ENCODE measurements around the gene RGS12.

RGS12 gene

DNA sequence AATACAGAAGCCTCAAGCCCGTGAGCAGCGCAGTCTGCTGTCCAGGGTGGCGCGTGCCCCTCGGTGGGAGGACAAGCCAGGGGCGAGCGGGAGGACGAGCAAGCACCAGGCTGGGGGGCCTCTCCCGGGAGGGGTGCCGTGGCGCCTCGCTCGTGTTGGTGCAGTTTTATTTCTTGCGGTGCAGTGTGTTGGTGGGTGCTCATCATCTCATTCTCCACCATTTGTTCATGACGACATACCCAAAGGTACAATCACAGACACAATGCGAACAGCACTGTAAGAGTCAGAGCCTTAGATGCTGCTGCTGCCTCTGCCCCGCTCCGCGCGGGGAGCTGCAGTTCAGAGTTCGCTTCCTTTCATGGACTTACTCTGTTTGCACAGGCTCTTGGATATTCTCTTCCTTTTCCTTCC lies 30.3 kb downstream of the RGS12 start:
- H3K4me3 ChIP-seq (ENCODE audit: low read depth, low read length): no peak overlapping the region
- DNase-seq (ENCODE audit: low read depth): no peak
- no peak for TF ChIP-seq CTCF (IDR thresholded peaks at IDR 0.05; ENCODE audit: control insufficient read depth, extremely low read depth, insufficient read depth)

DNA sequence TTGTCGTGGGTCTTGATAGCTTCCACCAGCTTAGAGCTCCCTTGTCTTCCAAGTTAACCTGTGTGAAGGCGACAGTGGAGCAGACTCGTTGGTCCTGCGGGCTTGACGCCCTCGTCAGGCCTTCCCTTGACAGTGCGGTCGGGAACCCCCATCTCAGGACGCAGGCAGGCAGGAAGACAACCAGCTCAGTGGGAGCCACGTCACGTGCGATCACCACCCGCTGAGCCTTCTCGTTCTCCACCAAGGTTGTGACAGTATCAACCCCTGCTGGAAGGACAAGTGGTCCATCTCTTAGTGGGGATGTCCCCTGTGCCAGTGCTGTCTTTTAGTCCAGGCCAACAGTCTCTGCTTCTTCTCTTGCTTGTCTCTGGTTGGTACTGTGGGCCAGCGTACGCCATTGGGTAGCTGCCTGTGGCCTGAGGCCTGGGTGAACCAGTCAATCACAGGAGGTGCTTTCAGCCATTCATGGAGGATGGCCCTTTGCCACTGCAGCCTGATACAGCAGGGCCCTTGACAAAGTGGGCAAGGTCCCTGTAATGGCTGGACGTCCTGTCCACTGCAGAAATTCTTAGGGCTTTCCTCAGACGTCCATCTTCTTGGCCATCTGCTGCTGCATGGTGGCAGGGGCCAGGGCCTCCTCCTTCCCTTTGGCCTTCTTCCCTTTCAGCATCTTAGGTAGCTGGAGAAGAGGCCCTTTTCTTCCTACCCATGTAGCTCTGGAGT lies 31.4 kb downstream of the RGS12 start:
- H3K4me3 ChIP-seq (ENCODE audit: low read depth, low read length): no peak overlapping the region
- no peak for DNase-seq (ENCODE audit: low read depth)
- no peak for TF ChIP-seq CTCF (IDR thresholded peaks at IDR 0.05; ENCODE audit: control insufficient read depth, extremely low read depth, insufficient read depth)

GRCh38 chr4:3328814-3329663 lies 36.2 kb downstream of the RGS12 start:
- no peak for DNase-seq (ENCODE audit: low read depth)
- TF ChIP-seq CTCF (IDR thresholded peaks at IDR 0.05; ENCODE audit: control insufficient read depth, extremely low read depth, insufficient read depth): no peak
- no peak overlapping the region for H3K4me3 ChIP-seq (ENCODE audit: low read depth, low read length)

GRCh38 chr4:3329887-3330286 lies 37.1 kb downstream of the RGS12 start:
- DNase-seq (ENCODE audit: low read depth): no peak
- no peak overlapping the region for H3K4me3 ChIP-seq (ENCODE audit: low read depth, low read length)
- no peak for TF ChIP-seq CTCF (IDR thresholded peaks at IDR 0.05; ENCODE audit: control insufficient read depth, extremely low read depth, insufficient read depth)

GRCh38 chr4:3330707-3331106 lies 37.9 kb downstream of the RGS12 start:
- no peak for TF ChIP-seq CTCF (IDR thresholded peaks at IDR 0.05; ENCODE audit: control insufficient read depth, extremely low read depth, insufficient read depth)
- DNase-seq (ENCODE audit: low read depth): no peak
- no peak overlapping the region for H3K4me3 ChIP-seq (ENCODE audit: low read depth, low read length)

DNA sequence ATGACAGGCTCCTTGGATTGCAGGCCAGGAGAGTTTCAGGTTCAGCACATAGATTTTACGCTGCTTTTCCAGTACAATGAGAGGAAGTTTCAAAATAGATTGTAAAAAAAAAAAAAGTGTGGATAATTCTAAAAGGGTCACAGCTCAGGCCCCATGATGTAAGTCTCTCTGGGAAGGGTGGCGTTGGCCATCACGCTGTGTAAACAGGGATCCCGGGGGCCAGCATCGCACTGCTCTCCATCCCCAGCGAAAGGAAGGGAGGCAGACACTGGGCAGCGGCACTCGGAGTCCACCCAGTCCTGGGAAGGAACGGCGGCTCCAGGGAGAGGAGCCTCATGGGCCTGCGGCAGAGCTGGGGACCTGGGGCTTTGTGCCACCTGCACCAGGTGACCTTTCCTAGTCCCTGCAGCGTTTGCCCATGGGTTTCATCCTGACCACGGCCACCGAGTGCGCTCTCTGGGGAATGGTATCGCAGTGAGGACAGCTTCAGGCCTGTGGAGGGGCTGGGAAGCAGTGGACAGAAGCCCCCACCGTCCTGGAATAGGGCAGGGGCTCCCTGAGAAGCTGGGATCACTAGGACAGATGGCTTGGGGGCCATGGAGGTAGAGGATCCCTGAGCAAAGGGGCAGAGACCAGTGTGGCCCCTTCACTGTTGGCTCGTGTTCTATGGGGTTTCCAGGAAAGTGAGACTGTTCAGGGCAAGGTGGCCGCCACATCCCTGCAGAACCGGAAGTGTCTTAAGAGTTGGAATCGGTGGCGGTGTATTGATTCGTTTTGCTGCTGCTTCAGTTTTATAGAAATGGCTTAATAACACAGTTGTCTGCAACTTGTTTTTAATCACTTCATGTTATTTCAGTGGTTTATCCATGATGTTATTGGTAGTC lies 38.9 kb downstream of the RGS12 start:
- TF ChIP-seq CTCF (IDR thresholded peaks at IDR 0.05; ENCODE audit: control insufficient read depth, extremely low read depth, insufficient read depth): no peak
- no peak overlapping the region for H3K4me3 ChIP-seq (ENCODE audit: low read depth, low read length)
- DNase-seq (ENCODE audit: low read depth): no peak

Measured in LNCaP clone FGC (cell line).